Colon (tissue), 2 donors: Measurements from ENCODE around the gene DNASE2B.

Experiments used
- FAIRE-seq: peaks from 2 replicates; lab custom pipeline; 2012; peaks lifted over from hg19 to GRCh38; lab: Jason Lieb, UNC
- donor health status: control.
- donor health status: control.

Gene DNASE2B

DNA sequence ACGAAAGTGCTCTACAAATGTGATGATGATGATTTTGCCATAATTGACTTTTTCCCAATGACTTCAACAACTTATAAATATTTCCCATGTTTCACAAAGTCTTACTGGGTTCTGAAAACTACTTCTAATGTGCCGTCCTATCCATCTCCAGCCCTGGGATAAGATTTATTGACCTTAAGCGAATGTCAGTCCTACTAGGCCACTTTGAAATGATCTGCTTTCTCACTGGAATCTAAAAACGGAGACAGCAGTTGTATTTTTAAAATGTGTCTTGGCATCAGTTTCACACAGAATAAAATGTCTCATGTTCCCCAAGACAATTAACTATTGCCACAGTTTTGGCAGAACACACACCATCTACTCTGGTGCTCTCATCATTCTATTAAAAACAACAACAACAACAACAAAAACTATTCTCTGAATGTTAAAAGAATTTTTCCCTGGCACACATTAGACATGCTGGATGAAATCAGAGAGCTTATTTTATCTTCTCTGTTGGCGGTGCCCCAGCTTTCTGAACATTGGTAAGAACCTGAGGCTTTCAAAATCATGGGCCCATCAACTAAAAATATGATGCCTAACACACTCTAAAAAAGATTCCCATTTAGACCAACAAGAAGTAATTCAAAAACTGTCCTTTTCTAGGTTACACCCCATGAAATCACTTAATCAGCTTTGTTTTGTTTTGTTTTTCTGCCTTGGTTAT lies 23.1 kb upstream of the DNASE2B start:
- FAIRE-seq, result no peak

GRCh38 chr1:84376000-84376910 lies 22.0 kb upstream of the DNASE2B start:
- FAIRE-seq, result no peak

DNA sequence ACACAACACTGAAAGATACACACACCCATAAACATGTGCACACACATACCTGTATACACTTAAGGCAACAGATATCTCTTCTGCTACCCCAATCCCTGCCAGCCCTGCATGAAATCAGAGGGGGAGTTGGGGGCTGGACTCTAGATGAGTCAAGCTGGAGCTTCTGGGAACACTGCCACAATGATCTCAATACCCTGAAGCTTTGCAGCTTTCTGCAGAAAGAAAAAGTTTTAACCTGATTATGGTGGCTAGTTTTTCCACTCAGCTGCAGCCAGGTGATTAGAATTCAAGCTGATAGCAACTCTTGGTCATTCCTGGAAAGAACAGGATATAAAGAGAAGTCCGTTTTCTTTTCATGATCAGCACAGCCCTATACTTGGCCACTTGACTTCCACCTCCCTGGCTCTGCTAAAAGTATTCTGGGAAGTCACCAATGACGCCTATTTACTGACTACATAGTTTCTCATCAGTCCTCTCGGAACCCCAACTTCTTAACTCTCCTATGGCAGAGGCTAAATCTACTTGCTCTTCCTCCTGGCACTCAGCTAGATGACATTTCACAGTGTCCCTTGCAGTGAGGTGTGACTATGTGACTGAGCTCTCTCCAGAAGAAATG lies 20.7 kb upstream of the DNASE2B start:
- no peak for FAIRE-seq

- FAIRE-seq, result no peak
These were observed 19.0 kb upstream of the DNASE2B start for GRCh38 chr1:84379138-84379916.

GRCh38 chr1:84379917-84380180 lies 18.4 kb upstream of the DNASE2B start:
- no peak for FAIRE-seq

- FAIRE-seq, result no peak
These were observed 16.2 kb upstream of the DNASE2B start for GRCh38 chr1:84382127-84382526.

DNA sequence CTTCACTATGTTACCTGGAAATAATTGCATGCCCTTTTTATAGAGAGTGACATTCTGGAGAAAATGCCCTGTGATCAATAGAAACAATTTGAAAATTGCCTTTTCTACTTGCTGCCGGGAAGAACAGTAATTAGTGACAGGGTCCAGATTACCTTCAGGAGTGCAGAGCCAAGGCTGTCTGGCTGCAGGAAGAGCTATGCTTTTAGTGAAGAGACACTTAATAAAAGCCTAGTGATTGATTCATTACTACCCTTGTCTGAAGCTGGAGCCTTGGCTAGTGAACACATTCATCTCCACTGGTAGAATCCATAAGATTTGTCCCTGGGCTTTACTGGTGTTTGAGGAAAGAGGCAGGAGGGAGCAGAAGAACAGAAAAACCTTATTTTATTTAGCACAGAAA lies 12.9 kb upstream of the DNASE2B start:
- no peak for FAIRE-seq

GRCh38 chr1:84386716-84387479 lies 11.4 kb upstream of the DNASE2B start:
- no peak for FAIRE-seq

DNA sequence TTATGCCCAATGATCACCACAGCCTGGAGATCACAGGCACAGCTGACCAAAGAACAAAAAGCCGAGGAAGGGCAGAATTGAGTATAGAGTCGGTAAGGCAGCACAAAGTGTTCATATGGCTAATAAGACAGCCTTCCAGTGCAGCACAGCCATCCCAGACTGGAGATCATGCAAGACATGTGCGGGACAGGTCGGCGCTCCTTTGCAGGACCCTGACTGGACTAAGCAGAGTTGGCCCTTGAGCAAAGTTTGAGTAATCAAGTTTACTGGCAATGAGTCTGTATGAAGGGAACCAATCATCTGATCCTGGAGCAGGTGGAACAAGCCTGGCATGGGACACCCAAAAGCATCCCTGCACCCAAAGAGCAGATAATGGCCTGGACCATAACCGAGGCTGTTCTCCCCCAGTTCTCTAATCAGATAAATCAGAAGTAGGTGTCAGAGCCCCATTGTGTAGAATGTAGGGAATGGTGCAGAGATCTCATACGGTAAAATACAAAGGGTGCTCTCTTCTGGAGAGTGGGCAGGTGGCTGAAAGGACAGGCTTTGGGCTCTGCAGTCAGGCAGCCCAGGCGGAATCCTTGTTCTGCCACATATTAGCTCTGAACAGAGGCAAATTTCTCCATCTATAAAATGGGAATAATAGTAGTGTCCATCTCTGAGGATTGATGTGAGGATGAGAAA lies 10.7 kb upstream of the DNASE2B start:
- FAIRE-seq, result no peak

DNA sequence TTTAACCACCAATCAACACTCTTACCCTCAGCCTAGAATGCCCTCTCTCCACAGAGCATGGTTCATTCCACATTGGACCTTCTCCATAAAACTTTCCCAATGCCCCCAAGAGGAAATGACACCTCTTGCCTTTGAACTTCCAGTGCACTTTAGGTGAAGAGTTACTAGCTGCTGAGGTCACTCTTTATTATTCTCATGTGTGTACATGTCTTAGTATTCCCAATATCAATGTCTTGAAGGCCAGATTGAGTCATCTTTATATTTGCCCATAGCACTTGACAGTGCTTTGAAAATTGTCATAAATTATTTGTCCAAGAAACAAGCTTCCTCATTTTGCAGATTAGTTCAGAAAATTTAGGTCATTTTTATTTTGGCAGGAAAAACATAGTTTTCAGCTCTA lies 8.1 kb upstream of the DNASE2B start:
- no peak for FAIRE-seq

DNA sequence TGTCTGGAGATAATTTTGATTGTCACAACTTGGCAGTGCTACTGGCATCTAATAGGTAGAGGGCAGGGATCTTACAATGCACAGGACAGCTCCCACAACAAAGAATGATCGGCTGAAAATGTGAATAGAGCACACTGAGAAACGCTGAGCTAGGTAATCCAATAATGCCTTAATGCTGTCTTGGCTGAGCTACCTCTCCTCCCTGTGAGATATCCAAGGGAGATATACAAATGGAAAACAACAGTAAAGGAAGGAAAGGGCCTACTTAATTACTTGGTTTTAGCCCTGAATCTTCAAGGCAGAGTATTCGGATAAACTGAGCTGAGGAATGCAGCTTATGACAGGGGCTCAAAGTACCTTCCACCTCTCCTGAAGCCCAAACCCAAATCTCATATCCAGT lies 2.9 kb downstream of the DNASE2B start:
- no peak for FAIRE-seq

- FAIRE-seq, result no peak
These were observed 3.8 kb downstream of the DNASE2B start for GRCh38 chr1:84402060-84402459.

DNA sequence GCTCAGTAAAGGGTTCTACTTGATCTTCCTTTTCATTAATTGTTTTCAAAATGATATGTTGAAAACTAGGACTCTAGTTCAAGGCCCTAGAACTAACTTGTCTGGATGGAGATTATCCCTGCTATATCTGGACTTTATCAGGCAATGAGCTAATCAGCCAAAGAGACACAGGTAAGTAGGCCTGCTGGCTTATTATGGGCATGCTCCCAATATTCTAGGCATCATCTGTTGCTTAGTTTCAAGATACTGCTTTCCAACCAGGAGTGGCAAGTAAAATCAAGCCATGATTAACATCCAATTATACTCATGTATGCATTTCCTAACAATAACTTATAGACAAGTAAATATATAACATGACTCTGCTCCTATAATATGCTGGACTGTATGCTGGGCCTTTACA lies 4.2 kb downstream of the DNASE2B start:
- FAIRE-seq, result no peak

DNA sequence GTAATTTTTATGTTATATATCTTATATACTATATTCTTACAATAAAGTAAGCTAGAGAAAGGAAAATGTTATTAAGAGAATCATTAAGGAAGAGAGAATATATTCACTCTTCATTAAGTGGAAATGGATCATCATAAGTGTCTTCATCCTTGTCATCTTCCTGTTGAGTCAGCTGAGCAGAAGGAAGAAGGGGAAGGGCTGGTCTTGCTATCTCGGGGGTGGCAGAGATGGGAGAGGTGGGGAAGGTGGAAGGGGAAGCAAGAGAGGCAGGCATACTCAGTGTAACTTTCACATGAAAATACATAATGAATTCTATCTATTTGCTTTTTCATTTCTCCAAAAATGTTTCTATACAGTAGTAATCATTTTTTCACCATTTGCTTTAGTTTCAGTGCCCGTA lies 5.1 kb downstream of the DNASE2B start:
- FAIRE-seq, result no peak

- FAIRE-seq, result no peak
These were observed 8.1 kb downstream of the DNASE2B start for GRCh38 chr1:84406346-84406861.

GRCh38 chr1:84407524-84407923 lies 9.2 kb downstream of the DNASE2B start:
- FAIRE-seq, result no peak

DNA sequence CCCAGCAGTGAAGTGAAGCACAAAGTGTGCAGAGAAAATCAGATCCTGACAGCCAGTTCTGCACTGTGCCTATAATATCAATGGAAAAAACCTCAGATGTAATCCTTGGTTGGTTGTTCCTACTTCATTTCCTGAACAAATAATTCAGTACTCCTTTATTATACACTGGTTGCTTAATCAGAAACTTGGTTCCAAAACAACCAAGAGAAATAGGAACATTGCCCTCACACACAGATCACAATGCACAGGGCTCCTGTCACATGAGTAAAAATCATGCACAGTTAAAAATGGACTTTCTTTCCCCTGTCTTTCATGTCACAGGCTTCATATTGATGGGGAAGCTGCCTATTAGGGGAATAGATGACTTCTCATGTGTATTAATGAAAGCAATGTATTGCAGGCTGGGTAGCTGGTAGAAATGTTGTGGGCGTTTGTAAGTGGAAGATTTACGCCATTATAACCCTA lies 9.7 kb downstream of the DNASE2B start:
- FAIRE-seq, result no peak

- FAIRE-seq, result no peak
These were observed 11.6 kb downstream of the DNASE2B start for GRCh38 chr1:84409888-84410287.

GRCh38 chr1:84410328-84411095 lies 12.2 kb downstream of the DNASE2B start:
- FAIRE-seq, result no peak

DNA sequence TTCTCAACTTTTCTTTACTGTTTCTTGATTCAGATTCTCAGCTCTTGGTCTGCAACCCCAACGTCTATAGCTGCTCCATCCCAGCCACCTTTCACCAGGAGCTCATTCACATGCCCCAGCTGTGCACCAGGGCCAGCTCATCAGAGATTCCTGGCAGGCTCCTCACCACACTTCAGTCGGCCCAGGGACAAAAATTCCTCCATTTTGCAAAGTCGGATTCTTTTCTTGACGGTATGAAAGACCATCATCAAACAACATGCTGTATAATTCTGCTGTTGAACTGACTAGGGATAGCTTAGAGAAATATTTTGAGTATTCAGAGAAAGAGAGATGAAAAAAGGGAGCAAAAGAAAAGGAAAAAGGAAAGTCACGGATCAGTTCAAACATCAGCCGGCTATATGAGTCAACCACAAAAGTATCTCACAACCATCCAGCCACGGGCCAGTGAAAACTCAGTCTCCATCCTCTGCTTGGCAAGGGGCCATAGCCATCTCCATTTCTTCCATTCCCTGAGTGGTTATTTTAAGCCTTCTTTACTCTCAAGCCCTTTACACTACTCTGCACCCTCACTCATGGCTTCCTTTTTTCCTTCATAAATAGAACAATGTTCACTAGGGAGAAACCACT lies 14.1 kb downstream of the DNASE2B start:
- no peak for FAIRE-seq
